Caco-2 (cell line): Measurements from ENCODE around the gene PPARA. TPM values are rescaled to one million over a fixed set of nuclear protein-coding genes. Genes with fewer than 3 reads are reported as not detected.

Source experiments
- BruUV-seq: library from RNA; stranded (reverse); fragments of 400-500 nt; replicated peaks from 2 replicates; lab custom pipeline; 2021; lab: Mats Ljungman, UMichigan
- CTCF ChIA-PET: fragments of 300-600 bp; sonication (Branson Sonifier 250); formaldehyde crosslinking; loops from one replicate; lab custom pipeline; 2022; ENCODE audit warnings: antibody characterized with exemption; lab: Charles Lee
- POLR2A ChIA-PET: fragments of 300-600 bp; sonication (Branson Sonifier 250); formaldehyde crosslinking; loops from one replicate; lab custom pipeline; 2022; ENCODE audit warnings: antibody characterized with exemption; lab: Charles Lee
- DNase-seq, 2 experiments: peaks; one replicate each; pipeline versions ENCODE4 v3.0.0 to v3.0.0-alpha.2; 2020 to 2022
- H3K27me3 ChIP-seq: replicated peaks from 2 replicates; pipeline ENCODE4 v1.6.0; 2011; ENCODE audit warnings: low read length; ENCODE audit not compliant: control insufficient read depth, insufficient read depth
- H3K36me3 ChIP-seq: 2 replicates; pipeline ENCODE4 v1.5.1; 2011; ENCODE audit warnings: low read length; ENCODE audit not compliant: control insufficient read depth, insufficient read depth
- H3K4me1 ChIP-seq: fragments of 250-450 bp; sonication (Bioruptor Pico); 2 replicates; pipeline ENCODE4 v1.5.1; 2020; ENCODE audit warnings: mild to moderate bottlenecking
- H3K4me3 ChIP-seq: 2 replicates; pipeline ENCODE4 v1.5.1; 2011; ENCODE audit warnings: low read depth, mild to moderate bottlenecking, control low read depth, low read length
- H3K9me3 ChIP-seq: fragments of 250-450 bp; sonication (Bioruptor Pico); 2 replicates; pipeline ENCODE4 v1.5.1; 2020; ENCODE audit warnings: mild to moderate bottlenecking, moderate library complexity
- H3K27ac Mint-ChIP-seq: one replicate; pipeline ENCODE4 v1.8.0; 2022; ENCODE audit warnings: mixed read lengths; ENCODE audit not compliant: unreplicated experiment
- H3K27me3 Mint-ChIP-seq: one replicate; pipeline ENCODE4 v1.8.0; 2022; ENCODE audit warnings: mixed read lengths; ENCODE audit not compliant: insufficient read depth, unreplicated experiment
- H3K36me3 Mint-ChIP-seq: one replicate; pipeline ENCODE4 v1.8.0; 2022; ENCODE audit warnings: mild to moderate bottlenecking, mixed read lengths; ENCODE audit not compliant: insufficient read depth, unreplicated experiment
- H3K4me1 Mint-ChIP-seq: one replicate; pipeline ENCODE4 v1.8.0; 2022; ENCODE audit warnings: low read depth, mixed read lengths; ENCODE audit not compliant: unreplicated experiment
- H3K4me3 Mint-ChIP-seq: one replicate; pipeline ENCODE4 v1.8.0; 2022; ENCODE audit warnings: mild to moderate bottlenecking, moderate library complexity, mixed read lengths; ENCODE audit not compliant: unreplicated experiment
- H3K9me3 Mint-ChIP-seq: one replicate; pipeline ENCODE4 v1.8.0; 2022; ENCODE audit warnings: mixed read lengths; ENCODE audit not compliant: unreplicated experiment
- intact Hi-C: fragments of 100-400 bp; cut with micrococcal nuclease; formaldehyde crosslinking; loops from one replicate; pipeline ENCODE4 v1.10.0; 2022; ENCODE audit not compliant: unreplicated experiment
- total RNA-seq: library from RNA; stranded (reverse); gene quantifications from 2 replicates; pipeline ENCODE4 v1.2.3, GENCODE V29; 2022
- TF ChIP-seq, protein P1 (sequence below), 2 experiments: fragments of 200-600 bp in 1 of 2; IDR thresholded peaks; 1 replicate in 1 of 2; 2 replicates in 1 of 2; pipeline versions ENCODE4 v1.5.1 to v1.8.0; 2011 to 2022; ENCODE audit warnings: antibody characterized with exemption in 1 of 2, control low read depth in 1 of 2, inconsistent platforms in 1 of 2, low read depth in 1 of 2, low read length in 1 of 2, mild to moderate bottlenecking in 1 of 2, moderate library complexity in 1 of 2; ENCODE audit not compliant: insufficient read depth in 1 of 2, severe bottlenecking in 1 of 2, unreplicated experiment in 1 of 2

Gene PPARA
- total RNA-seq, 1 experiment from 2014 or later, result 13.4 TPM

DNA sequence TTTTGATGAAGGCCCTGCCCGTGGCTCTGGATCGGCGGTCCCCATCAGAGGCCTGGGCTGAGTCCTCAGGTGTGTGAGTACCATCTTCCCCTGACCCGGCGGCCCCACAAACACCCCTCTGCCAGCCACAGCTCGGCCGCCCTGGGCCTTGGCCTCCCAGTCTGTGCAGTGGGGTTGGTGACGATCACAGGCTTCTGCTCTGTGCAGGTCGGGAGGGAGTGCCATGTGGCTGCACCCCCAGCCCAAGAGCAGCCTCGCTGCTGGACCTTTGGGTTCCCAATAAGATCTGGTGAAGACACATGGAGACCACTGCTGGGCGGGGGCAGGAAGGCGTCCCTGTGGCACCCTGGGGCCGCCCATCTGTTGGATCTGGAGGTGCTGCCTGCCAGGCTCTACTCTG, 47.1 kb upstream of the PPARA start:
- ChIA-PET CTCF (no interaction called here), POLR2A (no interaction called here)
- H3K27me3 Mint-ChIP-seq, result no peaks in the 10 kb centered on the region
- no peak for DNase-seq
- H3K4me3 Mint-ChIP-seq, result no peak overlapping the region
- H3K9me3 Mint-ChIP-seq, result no peaks in the 10 kb centered on the region
- TF ChIP-seq, protein P1, sequence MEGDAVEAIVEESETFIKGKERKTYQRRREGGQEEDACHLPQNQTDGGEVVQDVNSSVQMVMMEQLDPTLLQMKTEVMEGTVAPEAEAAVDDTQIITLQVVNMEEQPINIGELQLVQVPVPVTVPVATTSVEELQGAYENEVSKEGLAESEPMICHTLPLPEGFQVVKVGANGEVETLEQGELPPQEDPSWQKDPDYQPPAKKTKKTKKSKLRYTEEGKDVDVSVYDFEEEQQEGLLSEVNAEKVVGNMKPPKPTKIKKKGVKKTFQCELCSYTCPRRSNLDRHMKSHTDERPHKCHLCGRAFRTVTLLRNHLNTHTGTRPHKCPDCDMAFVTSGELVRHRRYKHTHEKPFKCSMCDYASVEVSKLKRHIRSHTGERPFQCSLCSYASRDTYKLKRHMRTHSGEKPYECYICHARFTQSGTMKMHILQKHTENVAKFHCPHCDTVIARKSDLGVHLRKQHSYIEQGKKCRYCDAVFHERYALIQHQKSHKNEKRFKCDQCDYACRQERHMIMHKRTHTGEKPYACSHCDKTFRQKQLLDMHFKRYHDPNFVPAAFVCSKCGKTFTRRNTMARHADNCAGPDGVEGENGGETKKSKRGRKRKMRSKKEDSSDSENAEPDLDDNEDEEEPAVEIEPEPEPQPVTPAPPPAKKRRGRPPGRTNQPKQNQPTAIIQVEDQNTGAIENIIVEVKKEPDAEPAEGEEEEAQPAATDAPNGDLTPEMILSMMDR (IDR thresholded peaks at IDR 0.05; ENCODE audit: insufficient read depth in 1 of 2, low read depth in 1 of 2, low read length in 1 of 2, severe bottlenecking in 1 of 2, unreplicated experiment in 1 of 2), result no peak
- Histone ChIP-seq H3K27me3 (no peaks in the 10 kb centered on the region), H3K4me1 (peaks cover 57% of the 10 kb centered on the region), H3K4me3 (no peak overlapping the region), H3K9me3 (no peaks in the 10 kb centered on the region), H3K36me3 (no peaks in the 10 kb centered on the region)
- intact Hi-C loops, result no loop called here
- H3K4me1 Mint-ChIP-seq, result peaks cover 7% of the 10 kb centered on the region
- BruUV-seq, result no TSS peak
- peak overlapping the region; percentile 85 for H3K27ac Mint-ChIP-seq
- H3K36me3 Mint-ChIP-seq, result peaks cover 12% of the 10 kb centered on the region

DNA sequence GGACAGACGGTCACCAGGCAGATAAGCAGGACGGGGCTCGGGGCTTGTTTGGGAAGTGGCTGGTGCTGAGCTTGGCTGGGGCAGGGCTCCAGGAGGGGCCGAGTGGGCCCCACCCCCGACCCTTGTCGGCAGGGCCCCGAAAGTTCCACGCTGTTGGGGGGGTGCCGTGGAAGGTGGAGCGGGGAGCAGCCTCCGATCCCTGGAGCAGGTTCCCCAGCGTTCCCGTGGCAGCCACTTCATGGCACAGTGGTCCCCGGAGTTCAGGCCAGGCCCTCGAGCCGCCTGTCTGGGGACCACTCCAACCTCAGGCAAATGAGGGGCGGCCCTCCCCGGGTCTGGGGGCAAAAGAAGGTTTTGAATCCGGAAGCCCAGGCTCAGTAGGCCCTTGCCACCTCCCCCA, 46.7 kb upstream of the PPARA start:
- H3K9me3 Mint-ChIP-seq, result no peaks in the 10 kb centered on the region
- ChIA-PET POLR2A (no interaction called here), CTCF (no interaction called here)
- intact Hi-C loops, result no loop called here
- Histone ChIP-seq H3K4me3 (no peak overlapping the region), H3K36me3 (no peaks in the 10 kb centered on the region), H3K4me1 (peaks cover 61% of the 10 kb centered on the region), H3K27me3 (no peaks in the 10 kb centered on the region), H3K9me3 (no peaks in the 10 kb centered on the region)
- H3K36me3 Mint-ChIP-seq, result peaks cover 12% of the 10 kb centered on the region
- H3K4me1 Mint-ChIP-seq, result peaks cover 7% of the 10 kb centered on the region
- DNase-seq, result no peak
- no peak overlapping the region for H3K4me3 Mint-ChIP-seq
- TF ChIP-seq, protein P1 (IDR thresholded peaks at IDR 0.05; ENCODE audit: insufficient read depth in 1 of 2, low read depth in 1 of 2, low read length in 1 of 2, severe bottlenecking in 1 of 2, unreplicated experiment in 1 of 2), result no peak
- H3K27me3 Mint-ChIP-seq, result no peaks in the 10 kb centered on the region
- BruUV-seq, result no TSS peak
- H3K27ac Mint-ChIP-seq, result peak overlapping the region; percentile 85

DNA sequence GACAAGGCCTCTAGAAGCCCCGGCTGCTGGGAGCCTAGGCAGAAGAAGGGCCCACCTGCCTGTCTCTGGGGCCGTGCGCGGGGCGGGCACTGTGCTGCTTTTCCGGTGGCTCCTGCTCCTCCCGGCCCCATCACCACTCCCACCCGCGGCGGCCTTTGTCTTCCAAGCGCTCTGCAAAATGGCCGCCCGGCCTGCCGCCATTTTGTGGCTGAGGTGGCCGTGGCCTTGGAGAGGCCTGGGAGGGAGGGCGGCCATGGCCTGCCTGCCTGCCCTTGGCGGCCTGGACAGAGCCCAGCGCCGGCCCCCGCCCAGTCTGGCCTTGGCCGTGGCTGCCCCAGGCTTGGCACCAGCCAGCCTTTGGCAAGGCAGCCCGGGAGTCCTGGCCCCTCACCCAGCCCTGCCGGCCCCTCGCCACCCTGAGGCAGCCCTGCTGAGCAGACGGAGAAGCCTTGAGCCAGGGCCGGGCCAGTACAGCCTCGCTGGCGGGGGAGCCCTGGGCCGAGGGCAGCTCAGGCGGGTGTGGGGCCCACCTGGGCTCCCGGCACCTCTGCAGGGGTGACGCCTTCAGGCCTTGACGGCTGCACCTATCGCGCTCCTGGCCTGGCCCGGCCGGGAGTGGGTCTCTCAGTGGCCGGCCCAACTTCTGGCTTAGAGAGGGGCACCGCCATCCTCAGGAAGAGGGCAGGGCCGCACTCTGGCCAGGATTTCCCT, 46.0 kb upstream of the PPARA start:
- intact Hi-C loops, result no loop called here
- no TSS peak for BruUV-seq
- CTCF ChIA-PET, result no interaction called here
- no peaks in the 10 kb centered on the region for H3K36me3 ChIP-seq
- H3K27me3 Mint-ChIP-seq, result no peaks in the 10 kb centered on the region
- no peak overlapping the region for H3K4me3 Mint-ChIP-seq
- H3K27ac Mint-ChIP-seq, result peak overlapping the region; percentile 95
- no peaks in the 10 kb centered on the region for H3K27me3 ChIP-seq
- H3K9me3 ChIP-seq, result no peaks in the 10 kb centered on the region
- peaks cover 14% of the 10 kb centered on the region for H3K4me1 Mint-ChIP-seq
- H3K4me1 ChIP-seq, result peaks cover 68% of the 10 kb centered on the region
- TF ChIP-seq, protein P1 (IDR thresholded peaks at IDR 0.05; ENCODE audit: insufficient read depth in 1 of 2, low read depth in 1 of 2, low read length in 1 of 2, severe bottlenecking in 1 of 2, unreplicated experiment in 1 of 2), result no peak
- DNase-seq, result no peak
- H3K36me3 Mint-ChIP-seq, result peaks cover 19% of the 10 kb centered on the region
- H3K9me3 Mint-ChIP-seq, result no peaks in the 10 kb centered on the region
- no peak overlapping the region for H3K4me3 ChIP-seq
- POLR2A ChIA-PET, result no interaction called here
